Measurements from ENCODE around the gene LRFN2. TPM values are rescaled to one million over a fixed set of nuclear protein-coding genes. Genes with fewer than 3 reads are reported as not detected.

Gene LRFN2
- total RNA-seq, 1 experiment from 2014 or later, result not detected

GRCh38 chr6:40455686-40456389 lies 131.3 kb downstream of the LRFN2 start:
- CTCF ChIA-PET, result no interaction called here
- intact Hi-C loops (cut with micrococcal nuclease), result no loop called here
- H3F3A ChIP-seq (ENCODE audit: low read length, unreplicated experiment), result no peaks in the 10 kb centered on the region
- no peak overlapping the region for H3K27ac ChIP-seq (ENCODE audit: low read length)
- ATAC-seq (no peak), DNase-seq (no peak)
- H3K4me3 ChIP-seq (ENCODE audit: low read length), result no peak overlapping the region
- no peak overlapping the region for H2AFZ ChIP-seq (ENCODE audit: low read length)
- no peaks in the 10 kb centered on the region for H3K79me2 ChIP-seq (ENCODE audit: low read length)
- no peak for TF ChIP-seq CTCF (conservative IDR thresholded peaks at IDR 0.05; ENCODE audit: low read depth, low read length)
- no peak for TF ChIP-seq EZH2phosphoT487 (IDR thresholded peaks at IDR 0.05; ENCODE audit: borderline replicate concordance, low read length)
- TF ChIP-seq EZH2 (IDR thresholded peaks at IDR 0.05; ENCODE audit: low read length, unreplicated experiment), result no peak
- no peaks in the 10 kb centered on the region for H3K27me3 ChIP-seq (ENCODE audit: low read length)
- H4K20me1 ChIP-seq (ENCODE audit: low read length), result no peaks in the 10 kb centered on the region
- no peaks in the 10 kb centered on the region for H3K36me3 ChIP-seq (ENCODE audit: low read depth, low read length)
- no peaks in the 10 kb centered on the region for H3K4me1 ChIP-seq (ENCODE audit: insufficient read depth, low read length)
- no TSS peak for BruUV-seq (replicated peaks)
- H3K9me2 ChIP-seq (replicated peaks; ENCODE audit: low read length), result no peaks in the 10 kb centered on the region
- POLR2A ChIA-PET (ENCODE audit: unreplicated experiment), result no interaction called here
- no peak overlapping the region for H3K9ac ChIP-seq (ENCODE audit: low read length)
- no peaks in the 10 kb centered on the region for H3K9me3 ChIP-seq (ENCODE audit: low read length)
- no peak overlapping the region for H3K4me2 ChIP-seq (ENCODE audit: low read length)

- Histone ChIP-seq H3K36me3 (ENCODE audit: low read depth, low read length) (no peaks in the 10 kb centered on the region; the same call in 1 of the 2 replicates), H3F3A (ENCODE audit: low read length, unreplicated experiment) (no peaks in the 10 kb centered on the region), H4K20me1 (ENCODE audit: low read length) (no peaks in the 10 kb centered on the region), H3K9ac (ENCODE audit: low read length) (no peak overlapping the region), H3K27ac (ENCODE audit: low read length) (no peak overlapping the region), H3K4me1 (ENCODE audit: insufficient read depth, low read length) (no peaks in the 10 kb centered on the region), H3K9me2 (replicated peaks; ENCODE audit: low read length) (no peaks in the 10 kb centered on the region), H3K79me2 (ENCODE audit: low read length) (no peaks in the 10 kb centered on the region), H3K4me2 (ENCODE audit: low read length) (no peak overlapping the region), H2AFZ (ENCODE audit: low read length) (no peak overlapping the region), H3K27me3 (ENCODE audit: low read length) (no peaks in the 10 kb centered on the region), H3K4me3 (ENCODE audit: low read length) (no peak overlapping the region), H3K9me3 (ENCODE audit: low read length) (no peaks in the 10 kb centered on the region)
- ATAC-seq, result no peak
- TF ChIP-seq CTCF (conservative IDR thresholded peaks at IDR 0.05; ENCODE audit: low read depth, low read length) (no peak), EZH2phosphoT487 (IDR thresholded peaks at IDR 0.05; ENCODE audit: borderline replicate concordance, low read length) (no peak), EZH2 (IDR thresholded peaks at IDR 0.05; ENCODE audit: low read length, unreplicated experiment) (no peak)
- intact Hi-C loops (cut with micrococcal nuclease), result no loop called here
- no peak for DNase-seq
- BruUV-seq (replicated peaks), result no TSS peak
- ChIA-PET POLR2A (ENCODE audit: unreplicated experiment) (no interaction called here), CTCF (no interaction called here)
Measured at GRCh38 chr6:40450483-40450882, 136.7 kb downstream of the LRFN2 start.

GRCh38 chr6:40444811-40445210 lies 142.4 kb downstream of the LRFN2 start:
- POLR2A ChIA-PET (ENCODE audit: unreplicated experiment), result no interaction called here
- Histone ChIP-seq H3K9ac (ENCODE audit: low read length) (no peak overlapping the region), H2AFZ (ENCODE audit: low read length) (no peak overlapping the region), H3K4me2 (ENCODE audit: low read length) (no peak overlapping the region), H3K27ac (ENCODE audit: low read length) (no peak overlapping the region), H3K9me3 (ENCODE audit: low read length) (no peaks in the 10 kb centered on the region), H4K20me1 (ENCODE audit: low read length) (no peaks in the 10 kb centered on the region), H3K4me3 (ENCODE audit: low read length) (no peak overlapping the region), H3F3A (ENCODE audit: low read length, unreplicated experiment) (no peaks in the 10 kb centered on the region), H3K4me1 (ENCODE audit: insufficient read depth, low read length) (no peaks in the 10 kb centered on the region), H3K27me3 (ENCODE audit: low read length) (no peaks in the 10 kb centered on the region), H3K9me2 (replicated peaks; ENCODE audit: low read length) (no peaks in the 10 kb centered on the region), H3K36me3 (ENCODE audit: low read depth, low read length) (no peaks in the 10 kb centered on the region; the same call in 1 of the 2 replicates), H3K79me2 (ENCODE audit: low read length) (no peaks in the 10 kb centered on the region)
- CTCF ChIA-PET, result no interaction called here
- intact Hi-C loops (cut with micrococcal nuclease), result no loop called here
- TF ChIP-seq EZH2 (IDR thresholded peaks at IDR 0.05; ENCODE audit: low read length, unreplicated experiment), result no peak
- TF ChIP-seq CTCF (conservative IDR thresholded peaks at IDR 0.05; ENCODE audit: low read depth, low read length), result no peak
- TF ChIP-seq EZH2phosphoT487 (IDR thresholded peaks at IDR 0.05; ENCODE audit: borderline replicate concordance, low read length), result no peak
- ATAC-seq, result no peak
- DNase-seq, result no peak
- BruUV-seq (replicated peaks), result no TSS peak
